GM19193 (cell line): Measurements from ENCODE around the gene ZNF385B.

ENCODE experiments used
- POLR2A ChIP-seq: IDR thresholded peaks from 4 replicates; pipeline ENCODE4 v1.6.1; 2011; ENCODE audit not compliant: insufficient read depth, insufficient read length; ENCODE audit errors: extremely low read depth

ZNF385B gene

DNA sequence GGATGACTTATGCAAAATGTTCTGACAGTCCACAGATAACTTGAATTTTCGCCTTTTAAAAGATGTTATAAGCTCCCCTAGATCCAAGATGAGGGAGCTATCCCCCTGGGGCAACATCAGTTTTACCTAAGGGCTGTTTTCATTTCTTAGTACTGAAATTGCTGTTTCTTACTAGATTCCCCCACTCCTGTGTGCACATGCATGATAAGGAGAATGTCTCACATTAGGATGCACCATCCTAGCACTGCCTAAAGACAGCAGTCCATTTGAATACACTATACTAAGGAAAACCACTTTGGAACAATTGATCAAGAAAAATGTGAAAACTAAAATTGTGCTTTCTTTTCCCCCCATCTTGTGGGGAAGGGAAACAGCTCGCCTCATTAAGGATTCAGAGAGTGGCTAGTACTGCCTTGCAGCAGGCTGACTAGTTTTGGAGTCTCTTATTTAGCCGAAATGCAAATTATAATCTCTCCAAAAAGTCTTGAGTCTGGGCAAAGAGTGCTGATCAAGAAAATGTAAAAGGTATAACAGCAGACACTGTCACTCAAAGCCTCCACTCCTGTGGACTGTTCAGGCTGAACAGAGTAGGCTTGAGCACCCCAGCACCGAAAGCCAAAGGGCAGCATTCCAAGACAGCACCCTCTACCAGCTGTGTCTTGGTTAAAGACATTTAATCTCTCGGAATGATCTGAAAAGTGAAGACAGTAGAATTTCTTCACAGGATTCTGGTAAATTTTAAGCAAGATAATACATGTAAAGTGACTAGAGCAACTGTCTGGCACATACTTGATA is 65.0 kb downstream of the ZNF385B start:
- TF ChIP-seq POLR2A, result no peak

DNA sequence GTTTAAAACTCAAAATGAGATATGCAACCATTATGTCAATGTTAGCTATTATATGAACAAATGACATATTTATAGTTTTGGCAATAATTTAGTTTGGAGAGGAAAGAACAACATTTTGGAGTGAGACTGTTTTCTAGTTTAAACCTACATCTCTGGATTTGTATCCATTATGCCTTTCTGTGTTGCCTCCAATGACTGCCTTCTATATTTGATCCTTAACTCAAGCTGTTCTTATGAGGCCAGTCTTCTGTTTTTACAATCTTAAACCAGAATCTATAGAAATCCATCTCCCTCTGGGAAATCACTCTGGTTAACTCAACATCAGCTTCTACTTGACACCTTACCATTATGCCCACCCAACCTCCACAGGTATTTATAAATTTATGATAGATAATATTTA is 67.5 kb downstream of the ZNF385B start:
- no peak for TF ChIP-seq POLR2A

DNA sequence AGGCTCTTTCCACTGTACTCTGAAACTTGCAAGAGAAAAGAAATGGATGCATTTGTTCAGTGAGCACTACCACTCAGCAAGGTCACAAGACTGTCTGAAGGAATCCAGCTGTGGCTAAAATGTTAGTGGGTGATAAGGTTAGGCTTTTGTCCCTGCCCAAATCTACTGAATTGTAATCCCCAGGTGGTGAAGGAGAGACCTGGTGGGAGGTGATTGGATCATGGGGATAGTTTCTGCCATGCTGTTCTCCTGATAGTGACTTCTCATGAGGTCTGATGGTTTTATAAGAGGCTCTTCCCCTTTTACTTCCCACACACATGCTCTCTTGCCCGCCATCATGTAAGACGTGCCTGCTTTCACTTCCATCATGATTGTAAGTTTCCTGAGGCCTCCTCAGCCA is 68.2 kb downstream of the ZNF385B start:
- no peak for TF ChIP-seq POLR2A

DNA sequence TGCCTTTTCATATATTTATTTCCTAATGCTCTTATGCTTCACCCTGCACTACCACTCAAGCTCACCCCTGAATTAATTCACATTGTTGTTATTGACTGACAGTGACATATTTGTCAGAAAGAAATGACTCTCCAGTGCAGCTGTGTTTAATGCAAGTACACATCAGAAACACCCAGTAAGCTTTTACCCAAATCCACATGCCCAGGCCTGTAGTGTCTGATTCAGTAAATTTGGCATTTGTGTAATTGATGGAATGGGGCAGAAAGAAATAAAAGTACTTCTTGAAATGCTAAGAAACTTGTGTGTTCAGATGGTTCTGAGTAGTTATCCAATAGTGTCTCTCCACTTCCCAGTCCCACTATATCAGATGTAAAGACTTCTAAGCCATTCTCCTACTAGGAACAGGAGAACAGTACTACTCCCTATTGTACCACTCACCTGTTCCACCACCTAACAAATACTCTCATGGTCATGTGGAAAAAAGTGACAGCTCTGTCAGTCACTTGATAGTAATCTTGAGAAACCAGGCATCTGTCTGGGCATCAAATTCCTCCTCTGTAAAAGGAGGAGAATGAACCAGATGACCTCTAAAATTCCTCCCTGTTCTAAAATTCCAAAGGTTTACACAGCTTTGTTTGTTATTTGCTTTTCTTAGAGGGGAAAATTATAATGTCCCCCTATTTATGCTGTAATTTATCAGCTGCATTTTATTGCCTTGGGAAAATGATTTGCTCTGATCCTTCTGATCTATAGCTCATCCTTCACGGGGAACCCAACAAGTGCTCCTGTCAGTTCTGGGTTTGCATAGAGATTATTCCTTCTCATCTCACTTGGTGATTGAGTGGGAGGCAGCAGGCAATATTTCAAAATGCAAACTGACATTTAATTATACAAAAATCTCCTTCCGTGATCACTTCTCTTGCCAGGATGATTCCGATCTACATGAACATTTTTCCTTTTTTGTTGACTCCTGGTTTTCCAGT is 70.9 kb downstream of the ZNF385B start:
- TF ChIP-seq POLR2A, result no peak

DNA sequence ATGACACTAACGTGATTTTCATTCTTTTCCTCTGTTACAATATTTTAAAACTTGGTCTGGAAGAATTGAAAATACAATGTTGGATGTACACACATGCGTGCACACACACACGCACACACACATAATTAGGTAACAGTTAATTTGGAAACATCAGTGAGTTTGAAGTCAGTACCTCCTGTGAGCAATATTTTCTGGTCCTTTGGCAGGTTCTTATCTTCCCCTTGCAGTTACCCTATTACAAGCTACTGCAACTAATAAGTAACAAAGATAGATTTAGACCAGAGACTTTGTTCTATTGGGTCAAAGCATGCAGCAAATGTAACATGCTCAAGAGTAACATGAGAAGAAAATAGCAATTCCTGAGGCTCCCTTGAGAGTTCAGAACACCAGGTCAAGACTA is 73.3 kb downstream of the ZNF385B start:
- no peak for TF ChIP-seq POLR2A

DNA sequence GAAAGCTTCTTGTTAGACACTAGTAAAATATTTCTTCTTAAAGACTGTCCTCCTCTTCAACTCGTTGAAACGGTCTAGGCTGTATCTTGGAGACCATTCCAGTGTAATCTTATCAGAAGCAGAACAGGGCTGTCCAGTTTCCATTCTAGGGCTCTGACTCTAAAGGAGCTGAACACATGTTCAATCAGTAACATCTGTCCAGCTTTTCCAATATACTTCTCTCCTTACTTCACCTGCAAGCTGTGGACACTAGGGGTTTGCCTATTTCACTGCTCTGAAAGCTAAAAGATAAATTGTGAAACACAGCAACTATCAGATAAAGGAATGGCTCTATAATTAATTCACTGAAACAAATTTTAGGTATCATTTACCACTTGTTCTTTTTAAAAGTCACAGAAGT is 73.8 kb downstream of the ZNF385B start:
- TF ChIP-seq POLR2A, result no peak

DNA sequence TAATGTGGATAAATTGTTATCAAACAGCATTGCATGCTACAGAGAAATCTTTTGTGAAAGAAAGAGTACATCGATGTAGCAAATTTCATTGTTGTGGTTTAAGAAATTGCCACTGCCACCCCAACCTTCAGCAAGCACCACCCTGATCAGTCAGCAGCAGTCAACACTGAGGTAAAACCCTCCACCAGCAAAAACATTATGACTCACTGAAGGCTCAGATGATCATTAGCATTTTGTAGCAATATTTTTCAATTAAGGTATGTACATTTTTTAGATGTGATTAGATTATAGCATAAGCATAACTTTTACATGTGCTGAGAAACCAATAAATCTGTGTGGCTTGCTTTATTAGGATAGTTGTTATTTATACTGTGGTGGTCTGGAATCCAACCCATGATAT is 75.5 kb downstream of the ZNF385B start:
- TF ChIP-seq POLR2A, result no peak

DNA sequence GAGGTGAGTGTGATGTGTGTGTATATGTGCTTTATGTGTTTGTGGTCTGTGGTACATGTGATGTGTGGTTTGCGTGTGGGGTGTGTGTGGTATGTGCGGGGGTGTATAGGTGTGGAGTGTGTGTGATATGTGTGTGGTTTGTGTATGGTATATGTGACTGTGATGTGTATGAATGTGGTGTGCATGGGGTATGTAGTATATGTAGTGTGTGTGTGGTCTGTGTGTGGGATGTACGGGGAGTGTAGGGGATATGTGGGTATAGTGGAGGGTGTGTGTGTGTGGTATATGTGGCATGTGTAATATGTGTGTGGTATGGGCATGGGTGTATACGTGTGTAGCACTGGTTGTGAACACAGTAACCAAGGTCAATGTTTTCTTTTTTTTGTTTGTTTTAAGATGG is 87.4 kb downstream of the ZNF385B start:
- TF ChIP-seq POLR2A, result no peak

DNA sequence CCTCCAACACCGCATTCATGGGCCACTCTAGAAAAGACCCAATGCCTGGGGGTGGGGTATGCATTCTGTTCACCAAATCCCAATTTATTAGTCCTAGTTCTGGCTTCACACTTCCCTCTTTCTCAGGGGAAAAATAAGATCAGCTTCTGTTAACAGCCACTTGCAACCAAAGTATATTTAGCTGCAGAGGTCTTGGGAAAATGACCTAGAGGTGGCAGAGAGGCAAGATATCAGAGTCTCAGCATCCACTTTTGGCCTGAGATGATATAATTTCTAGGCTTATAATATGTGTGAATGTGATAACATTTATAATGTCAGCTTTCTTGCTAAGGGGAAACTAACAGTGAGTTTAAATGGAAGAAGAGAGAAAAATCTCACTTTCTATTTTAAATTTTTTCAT is 89.1 kb downstream of the ZNF385B start:
- no peak for TF ChIP-seq POLR2A

DNA sequence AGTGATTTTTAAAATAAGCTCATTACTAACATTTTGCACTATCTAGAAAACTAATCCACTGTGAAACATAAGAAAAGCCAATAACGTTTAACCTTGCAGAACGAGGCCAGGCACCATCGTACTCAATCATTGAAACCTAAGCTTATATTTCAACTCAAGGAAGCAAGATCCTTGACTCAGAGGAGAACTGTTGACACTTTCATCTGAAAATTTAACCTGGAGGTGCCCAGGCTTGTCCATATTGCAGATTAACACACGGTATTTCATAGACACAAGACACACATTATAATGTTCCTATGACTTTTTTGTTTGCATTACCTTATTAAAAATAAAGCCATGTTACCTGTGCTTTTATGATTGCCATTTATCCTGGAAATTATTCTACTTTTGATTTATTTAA is 89.6 kb downstream of the ZNF385B start:
- TF ChIP-seq POLR2A, result no peak

DNA sequence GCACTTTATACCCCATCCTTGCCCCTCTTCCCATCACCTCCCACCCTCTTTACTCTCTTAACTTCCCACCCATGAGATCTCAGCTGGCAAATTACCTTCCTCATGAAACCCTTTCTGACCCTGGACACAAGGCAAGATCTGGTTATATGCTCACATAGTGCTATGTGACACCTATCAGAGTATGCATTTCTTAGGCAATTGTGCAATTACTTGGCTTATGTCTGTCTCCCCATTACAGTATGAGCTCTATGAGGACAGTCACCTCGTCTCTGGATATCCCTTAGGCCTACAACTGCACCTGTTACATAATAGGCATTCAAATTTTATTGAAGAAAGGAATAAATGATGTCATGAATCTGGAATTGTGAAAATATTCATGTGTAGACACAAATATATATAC is 91.4 kb downstream of the ZNF385B start:
- TF ChIP-seq POLR2A, result no peak

DNA sequence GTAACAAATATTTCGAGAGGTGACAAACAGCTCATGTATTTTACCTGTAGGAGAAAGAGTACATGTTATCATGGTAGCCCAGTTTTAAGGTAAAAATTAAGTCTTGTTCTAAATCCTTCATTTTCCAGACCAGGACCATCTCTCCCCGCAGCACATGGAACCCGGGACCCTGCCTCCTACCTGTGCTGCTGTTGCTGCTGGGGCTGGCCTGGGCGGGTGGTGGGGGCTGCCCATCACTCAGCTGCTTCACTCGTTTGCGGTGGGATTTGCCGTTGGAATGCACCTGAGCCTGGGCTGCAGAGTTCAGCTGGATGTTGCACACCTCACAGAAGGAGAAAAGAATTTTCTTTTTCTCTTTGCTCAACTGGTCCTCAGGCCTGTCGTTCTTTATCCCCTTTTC is 92.1 kb downstream of the ZNF385B start:
- TF ChIP-seq POLR2A, result no peak

DNA sequence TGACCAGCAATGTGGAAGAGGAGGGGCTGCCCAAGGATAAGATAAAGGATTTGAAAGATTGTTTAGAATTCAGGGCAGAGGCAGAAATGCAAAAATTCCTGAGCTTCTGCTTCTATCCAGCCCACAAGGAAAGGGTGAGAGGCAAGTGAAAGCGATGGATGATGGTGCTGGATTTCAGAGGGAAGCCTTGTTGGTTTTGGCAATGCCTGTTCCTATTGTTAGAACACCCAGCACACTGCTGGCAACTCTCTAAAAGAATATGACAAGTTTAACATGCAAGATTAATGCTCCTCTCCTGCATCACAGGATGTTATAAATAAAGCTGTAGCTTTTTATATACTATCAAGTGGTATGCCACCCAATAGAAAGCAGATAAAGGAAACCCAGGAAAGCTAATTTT is 92.6 kb downstream of the ZNF385B start:
- TF ChIP-seq POLR2A, result no peak

DNA sequence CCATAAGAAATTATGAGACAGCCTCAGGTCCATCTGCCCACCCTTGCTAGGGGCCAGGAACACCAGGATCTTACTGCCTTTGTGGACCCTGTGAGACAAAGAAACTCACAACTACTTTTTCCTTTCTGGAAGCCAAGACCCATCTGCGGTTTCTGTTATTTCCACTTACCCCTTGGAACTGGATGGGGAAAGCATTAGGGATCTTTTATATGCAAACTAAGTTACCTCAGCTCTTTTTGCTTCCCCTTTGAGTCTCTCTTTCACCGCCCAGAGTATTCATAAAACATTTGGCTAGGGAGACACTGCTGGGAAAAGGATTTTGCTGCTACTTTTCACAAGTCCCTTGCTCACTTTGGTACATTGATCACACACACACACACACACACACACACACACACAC is 95.7 kb downstream of the ZNF385B start:
- TF ChIP-seq POLR2A, result no peak

DNA sequence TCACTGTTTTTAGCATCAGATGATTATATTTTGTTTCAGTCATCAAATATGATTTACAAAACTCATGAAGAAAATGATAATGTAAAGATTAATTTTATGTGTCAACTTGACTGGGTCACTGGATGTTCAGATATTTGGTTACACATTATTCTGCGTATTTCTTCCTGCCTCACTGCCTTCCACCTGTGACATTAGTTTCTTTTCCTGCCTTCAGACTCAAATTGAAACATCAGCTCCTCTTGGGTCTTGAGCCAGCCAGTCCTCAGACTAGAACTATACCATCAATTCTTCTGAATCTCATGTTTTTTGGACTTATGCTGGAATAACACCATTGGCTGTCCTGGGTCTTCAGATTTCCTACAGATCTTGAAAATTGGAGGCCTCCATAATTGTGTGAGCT is 96.7 kb downstream of the ZNF385B start:
- no peak for TF ChIP-seq POLR2A

DNA sequence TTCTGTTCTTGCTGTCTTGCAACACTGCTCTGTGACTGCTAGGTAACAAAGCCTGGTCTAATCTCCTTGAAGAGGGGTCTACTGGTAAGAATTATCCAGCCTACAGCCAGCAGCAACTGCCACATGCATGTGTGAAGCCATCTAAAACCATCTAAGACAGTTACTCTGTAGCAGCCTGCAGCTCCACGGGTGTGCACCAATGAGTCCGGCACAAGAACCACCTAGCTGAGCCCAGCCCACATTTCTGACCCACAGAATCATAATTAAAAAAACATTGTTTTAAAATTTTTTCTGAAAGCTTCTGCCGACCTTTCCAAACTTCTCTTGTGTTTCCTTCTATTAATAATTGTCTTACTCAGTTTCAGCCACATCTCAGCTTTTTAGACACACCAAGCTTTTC is 102.8 kb downstream of the ZNF385B start:
- no peak for TF ChIP-seq POLR2A
